Endothelial cell of umbilical vein (primary cell): ENCODE data around the gene MLPH.

Experiments used
- POLR2A ChIP-seq: IDR thresholded peaks from 2 replicates; pipeline ENCODE4 v1.6.1; 2012; ENCODE audit warnings: low read depth, mild to moderate bottlenecking, control low read depth, low read length
- TF ChIP-seq, protein P1 (sequence below), 2 donors: IDR thresholded peaks; 1 replicate in 1 of 2; 2 replicates in 1 of 2; pipeline ENCODE4 v1.5.1; 2011; ENCODE audit warnings: low read length in 2 of 2, mild to moderate bottlenecking in 2 of 2, moderate library complexity in 2 of 2, control low read depth in 1 of 2, inconsistent platforms in 1 of 2, low read depth in 1 of 2; ENCODE audit not compliant: insufficient read depth in 1 of 2; ENCODE audit errors: extremely low read depth in 1 of 2
- TF ChIP-seq, protein P2 (sequence below): IDR thresholded peaks from 2 replicates; pipeline ENCODE4 v1.6.1; 2011; ENCODE audit not compliant: insufficient read depth, insufficient read length

DNA sequence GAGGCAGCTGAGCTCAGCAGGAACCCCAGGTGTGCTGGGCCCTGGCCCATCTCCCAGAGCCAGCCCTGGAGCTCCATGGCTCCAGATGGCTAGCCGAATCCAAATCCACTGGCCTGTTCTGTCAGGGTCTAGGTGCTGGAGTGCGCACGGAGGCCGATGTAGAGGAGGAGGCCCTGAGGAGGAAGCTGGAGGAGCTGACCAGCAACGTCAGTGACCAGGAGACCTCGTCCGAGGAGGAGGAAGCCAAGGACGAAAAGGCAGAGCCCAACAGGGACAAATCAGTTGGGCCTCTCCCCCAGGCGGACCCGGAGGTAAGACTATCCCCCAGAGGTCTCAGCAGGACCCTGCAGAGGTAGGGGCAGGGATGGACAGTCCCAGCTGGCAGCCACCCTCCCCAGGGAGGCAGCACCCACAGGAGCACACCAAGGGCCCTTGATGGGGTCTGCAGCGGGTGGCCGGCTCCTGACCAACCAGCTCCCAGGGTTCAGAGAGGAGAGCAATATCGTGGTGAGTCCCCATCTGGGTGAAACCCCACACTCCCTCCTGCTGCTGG, 53.2 kb downstream of the MLPH start:
- TF ChIP-seq, protein P1, sequence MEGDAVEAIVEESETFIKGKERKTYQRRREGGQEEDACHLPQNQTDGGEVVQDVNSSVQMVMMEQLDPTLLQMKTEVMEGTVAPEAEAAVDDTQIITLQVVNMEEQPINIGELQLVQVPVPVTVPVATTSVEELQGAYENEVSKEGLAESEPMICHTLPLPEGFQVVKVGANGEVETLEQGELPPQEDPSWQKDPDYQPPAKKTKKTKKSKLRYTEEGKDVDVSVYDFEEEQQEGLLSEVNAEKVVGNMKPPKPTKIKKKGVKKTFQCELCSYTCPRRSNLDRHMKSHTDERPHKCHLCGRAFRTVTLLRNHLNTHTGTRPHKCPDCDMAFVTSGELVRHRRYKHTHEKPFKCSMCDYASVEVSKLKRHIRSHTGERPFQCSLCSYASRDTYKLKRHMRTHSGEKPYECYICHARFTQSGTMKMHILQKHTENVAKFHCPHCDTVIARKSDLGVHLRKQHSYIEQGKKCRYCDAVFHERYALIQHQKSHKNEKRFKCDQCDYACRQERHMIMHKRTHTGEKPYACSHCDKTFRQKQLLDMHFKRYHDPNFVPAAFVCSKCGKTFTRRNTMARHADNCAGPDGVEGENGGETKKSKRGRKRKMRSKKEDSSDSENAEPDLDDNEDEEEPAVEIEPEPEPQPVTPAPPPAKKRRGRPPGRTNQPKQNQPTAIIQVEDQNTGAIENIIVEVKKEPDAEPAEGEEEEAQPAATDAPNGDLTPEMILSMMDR (IDR thresholded peaks at IDR 0.05; ENCODE audit: extremely low read depth in 1 of 2, insufficient read depth in 1 of 2, low read depth in 1 of 2, low read length in 2 of 2): no peak
- no peak for TF ChIP-seq POLR2A
- TF ChIP-seq, protein P2, sequence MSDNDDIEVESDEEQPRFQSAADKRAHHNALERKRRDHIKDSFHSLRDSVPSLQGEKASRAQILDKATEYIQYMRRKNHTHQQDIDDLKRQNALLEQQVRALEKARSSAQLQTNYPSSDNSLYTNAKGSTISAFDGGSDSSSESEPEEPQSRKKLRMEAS: no peak
